ENCODE measurements around the gene SURF6. TPM values are rescaled to one million over a fixed set of nuclear protein-coding genes. Genes with fewer than 3 reads are reported as not detected.

SURF6 gene
- total RNA-seq, 2 experiments from 2014 or later: 15.1 to 15.9 TPM

DNA sequence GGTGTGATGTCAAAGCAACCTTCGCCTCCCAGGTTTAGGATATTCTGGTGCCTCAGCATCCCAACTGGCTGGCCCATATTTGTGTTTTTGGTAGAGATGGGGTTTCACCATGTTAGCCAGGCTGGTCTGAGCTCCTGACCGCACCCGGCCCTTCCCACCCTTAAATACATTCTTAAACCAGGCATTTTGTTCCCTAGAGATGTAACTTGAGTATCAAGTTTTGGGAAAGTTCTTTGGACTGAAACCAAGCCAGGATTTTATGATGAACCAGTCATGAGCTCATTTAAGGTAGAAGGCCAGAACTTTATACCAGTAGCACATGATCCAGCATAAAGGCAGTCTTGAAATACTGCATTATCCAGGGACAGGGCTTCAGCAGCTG is 15.5 kb upstream of the SURF6 start:
- TF ChIP-seq, protein P1, sequence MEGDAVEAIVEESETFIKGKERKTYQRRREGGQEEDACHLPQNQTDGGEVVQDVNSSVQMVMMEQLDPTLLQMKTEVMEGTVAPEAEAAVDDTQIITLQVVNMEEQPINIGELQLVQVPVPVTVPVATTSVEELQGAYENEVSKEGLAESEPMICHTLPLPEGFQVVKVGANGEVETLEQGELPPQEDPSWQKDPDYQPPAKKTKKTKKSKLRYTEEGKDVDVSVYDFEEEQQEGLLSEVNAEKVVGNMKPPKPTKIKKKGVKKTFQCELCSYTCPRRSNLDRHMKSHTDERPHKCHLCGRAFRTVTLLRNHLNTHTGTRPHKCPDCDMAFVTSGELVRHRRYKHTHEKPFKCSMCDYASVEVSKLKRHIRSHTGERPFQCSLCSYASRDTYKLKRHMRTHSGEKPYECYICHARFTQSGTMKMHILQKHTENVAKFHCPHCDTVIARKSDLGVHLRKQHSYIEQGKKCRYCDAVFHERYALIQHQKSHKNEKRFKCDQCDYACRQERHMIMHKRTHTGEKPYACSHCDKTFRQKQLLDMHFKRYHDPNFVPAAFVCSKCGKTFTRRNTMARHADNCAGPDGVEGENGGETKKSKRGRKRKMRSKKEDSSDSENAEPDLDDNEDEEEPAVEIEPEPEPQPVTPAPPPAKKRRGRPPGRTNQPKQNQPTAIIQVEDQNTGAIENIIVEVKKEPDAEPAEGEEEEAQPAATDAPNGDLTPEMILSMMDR (IDR thresholded peaks at IDR 0.05): no peak
- H3K27ac ChIP-seq (ENCODE audit: low read depth in 1 of 2, low read length in 2 of 2): no peak overlapping the region
- no peak overlapping the region for H3K4me3 ChIP-seq (ENCODE audit: low read length)
- H3K27me3 ChIP-seq (ENCODE audit: control insufficient read depth in 1 of 2, insufficient read depth in 2 of 2, low read length in 2 of 2): no peaks in the 10 kb centered on the region
- H3K27ac Mint-ChIP-seq: peak overlapping the region; percentile 42
- H3K4me1 ChIP-seq (ENCODE audit: insufficient read depth, low read length): peaks cover 54% of the 10 kb centered on the region
- ChIA-PET POLR2A (interaction anchor here (1.1 to 2.0 kb wide), 3 partner anchors 12 to 216 kb away, joined by 3 to 6 read pairs (median 5); no protein-coding TSS in a partner anchor), CTCF (interaction anchor here (0.8 to 2.1 kb wide), 2 partner anchors 15 to 20 kb away, joined by 3 to 6 read pairs; no protein-coding TSS in a partner anchor)
- no peak for ATAC-seq (ENCODE audit: poor library complexity)
- peaks cover 32% of the 10 kb centered on the region for H3K4me1 Mint-ChIP-seq (ENCODE audit: low read depth)
- H3K9me3 Mint-ChIP-seq: no peaks in the 10 kb centered on the region
- peaks cover 73% of the 10 kb centered on the region for H3K36me3 Mint-ChIP-seq (ENCODE audit: low read depth)
- intact Hi-C loops (cut with DNase I, micrococcal nuclease): loop anchor here in 1 of 2 experiments (5.0 to 10.0 kb wide), 2 partner anchors 136 to 673 kb away; partner anchors contain the start of gene BRD3OS
- H3K27me3 Mint-ChIP-seq: no peaks in the 10 kb centered on the region
- H3K36me3 ChIP-seq (ENCODE audit: insufficient read depth, low read length): peaks cover 58% of the 10 kb centered on the region
- H3K9me3 ChIP-seq (ENCODE audit: control insufficient read depth in 1 of 2, insufficient read depth in 1 of 2, low read length in 2 of 2): no peaks in the 10 kb centered on the region
- peak overlapping the region; percentile 48 for H3K4me3 Mint-ChIP-seq
- DNase-seq: no peak

DNA sequence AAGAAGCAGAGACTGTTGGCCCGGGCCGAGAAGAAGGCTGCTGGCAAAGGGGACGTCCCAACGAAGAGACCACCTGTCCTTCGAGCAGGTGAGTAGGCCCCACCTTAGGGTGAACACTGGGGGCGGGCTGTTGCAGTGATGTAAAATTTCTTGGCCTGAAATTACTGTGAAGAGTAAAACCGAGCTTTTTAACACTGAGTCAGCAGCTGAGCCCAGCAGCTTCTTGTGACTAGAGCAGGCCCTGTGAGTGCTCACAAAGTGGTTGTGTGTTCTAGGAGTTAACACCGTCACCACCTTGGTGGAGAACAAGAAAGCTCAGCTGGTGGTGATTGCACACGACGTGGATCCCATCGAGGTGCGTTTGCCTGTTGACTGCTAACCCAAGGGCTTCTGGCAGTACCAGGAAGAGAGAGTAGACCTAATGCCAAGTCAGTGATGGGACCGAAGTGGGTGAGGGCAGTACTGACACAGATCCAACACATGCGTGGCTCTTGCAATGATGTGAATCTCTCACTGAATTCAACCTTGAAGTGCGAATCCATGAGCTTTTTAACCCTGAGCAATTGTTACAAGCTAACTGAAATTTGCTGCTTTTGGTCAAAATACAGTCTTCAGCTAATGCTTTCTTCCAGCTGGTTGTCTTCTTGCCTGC is 14.1 kb upstream of the SURF6 start:
- no peak overlapping the region for H3K27ac ChIP-seq (ENCODE audit: low read depth in 1 of 2, low read length in 2 of 2)
- POLR2A ChIA-PET: interaction anchor here (1.0 to 2.8 kb wide), 5 partner anchors 9 to 215 kb away, joined by 3 to 31 read pairs (median 4); no protein-coding TSS in a partner anchor
- Mint-ChIP-seq H3K36me3 (ENCODE audit: low read depth) (peaks cover 80% of the 10 kb centered on the region), H3K4me3 (peak overlapping the region; percentile 96), H3K27ac (peak overlapping the region; percentile 85), H3K9me3 (no peaks in the 10 kb centered on the region), H3K27me3 (no peaks in the 10 kb centered on the region), H3K4me1 (ENCODE audit: low read depth) (peaks cover 39% of the 10 kb centered on the region)
- no peak for DNase-seq
- ATAC-seq (ENCODE audit: poor library complexity): no peak
- H3K4me3 ChIP-seq (ENCODE audit: low read length): no peak overlapping the region
- peaks cover 66% of the 10 kb centered on the region for H3K36me3 ChIP-seq (ENCODE audit: insufficient read depth, low read length)
- TF ChIP-seq, protein P1 (IDR thresholded peaks at IDR 0.05): no peak
- CTCF ChIA-PET: interaction anchor here (2.1 kb wide), 1 partner anchor 21 kb away, joined by 6 read pairs; no protein-coding TSS in a partner anchor
- H3K4me1 ChIP-seq (ENCODE audit: insufficient read depth, low read length): peaks cover 57% of the 10 kb centered on the region
- H3K27me3 ChIP-seq (ENCODE audit: control insufficient read depth in 1 of 2, insufficient read depth in 2 of 2, low read length in 2 of 2): no peaks in the 10 kb centered on the region
- no peaks in the 10 kb centered on the region for H3K9me3 ChIP-seq (ENCODE audit: control insufficient read depth in 1 of 2, insufficient read depth in 1 of 2, low read length in 2 of 2)
- intact Hi-C loops (cut with DNase I, micrococcal nuclease): loop anchor here in 1 of 2 experiments (2.0 to 10.0 kb wide), 5 partner anchors 69 to 945 kb away; partner anchors contain the start of genes BRD3OS, GTF3C5, REXO4 and TTF1

DNA sequence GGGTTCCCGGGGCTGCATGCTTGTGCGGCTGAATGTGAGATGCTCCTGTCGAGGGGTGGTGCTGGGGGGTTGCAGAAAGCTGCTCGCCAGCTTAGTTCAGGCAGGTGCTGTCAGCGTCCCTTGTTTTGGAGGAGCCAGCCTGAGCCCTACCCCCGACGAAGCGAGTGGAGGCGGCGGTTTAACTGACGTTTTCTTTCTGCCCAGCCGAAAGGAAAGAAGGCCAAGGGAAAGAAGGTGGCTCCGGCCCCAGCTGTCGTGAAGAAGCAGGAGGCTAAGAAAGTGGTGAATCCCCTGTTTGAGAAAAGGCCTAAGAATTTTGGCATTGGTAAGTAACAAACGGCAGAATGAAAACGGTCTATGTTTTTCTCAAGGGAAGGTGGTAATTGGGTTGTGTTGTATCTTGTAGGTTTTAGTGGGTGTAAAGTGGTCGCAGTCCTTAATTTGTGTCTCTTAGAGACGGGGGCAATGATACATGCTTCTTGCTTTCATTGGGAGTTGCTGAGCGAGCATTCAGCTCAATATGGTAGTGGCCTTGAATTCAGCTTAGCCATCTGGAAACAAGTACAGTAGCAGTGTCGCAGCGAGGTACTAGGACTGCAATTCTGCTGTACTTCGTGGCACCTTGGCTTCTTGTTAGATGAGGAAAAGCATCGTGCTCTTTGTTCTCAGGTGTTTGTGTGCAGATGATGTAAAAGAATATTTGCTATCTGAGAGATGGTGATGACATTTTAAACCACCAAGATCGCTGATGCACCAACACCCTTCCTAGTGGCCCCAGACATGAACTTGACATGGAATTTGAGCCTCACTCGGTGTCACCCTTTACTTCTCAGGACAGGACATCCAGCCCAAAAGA is 13.0 kb upstream of the SURF6 start:
- Histone ChIP-seq H3K36me3 (ENCODE audit: insufficient read depth, low read length) (peaks cover 70% of the 10 kb centered on the region), H3K27me3 (ENCODE audit: control insufficient read depth in 1 of 2, insufficient read depth in 2 of 2, low read length in 2 of 2) (no peaks in the 10 kb centered on the region), H3K4me3 (ENCODE audit: low read length) (peak overlapping the region; percentile 88), H3K4me1 (ENCODE audit: insufficient read depth, low read length) (peaks cover 50% of the 10 kb centered on the region), H3K27ac (ENCODE audit: low read depth in 1 of 2, low read length in 2 of 2) (peak overlapping the region; percentile 84 to 91), H3K9me3 (ENCODE audit: control insufficient read depth in 1 of 2, insufficient read depth in 1 of 2, low read length in 2 of 2) (no peaks in the 10 kb centered on the region)
- intact Hi-C loops (cut with DNase I, micrococcal nuclease): loop anchor here (1.0 to 10.0 kb wide), 6 partner anchors 7 to 944 kb away; partner anchors contain the start of genes SURF6 (in 2 of the 2), GTF3C5 (in 1 of the 2), REXO4 (in 1 of the 2) and SURF1 (in 1 of the 2)
- ChIA-PET CTCF (interaction anchor here (1.0 to 2.8 kb wide), 4 partner anchors 23 to 327 kb away, joined by 3 to 11 read pairs (median 4); no protein-coding TSS in a partner anchor), POLR2A (interaction anchor here (1.0 to 3.1 kb wide), 10 partner anchors 8 to 319 kb away, joined by 3 to 45 read pairs (median 14); partner anchors contain the start of genes GTF3C5, STKLD1, SURF1 and SURF2)
- Mint-ChIP-seq H3K36me3 (ENCODE audit: low read depth) (peaks cover 86% of the 10 kb centered on the region), H3K4me1 (ENCODE audit: low read depth) (peaks cover 39% of the 10 kb centered on the region), H3K27ac (peak overlapping the region; percentile 85), H3K4me3 (peak overlapping the region; percentile 96), H3K9me3 (no peaks in the 10 kb centered on the region), H3K27me3 (no peaks in the 10 kb centered on the region)
- DNase-seq (no peak), ATAC-seq (ENCODE audit: poor library complexity) (peak; percentile 9)
- TF ChIP-seq, protein P1 (IDR thresholded peaks at IDR 0.05): no peak
